H9 (cell line): ENCODE measurements around the gene FLG. TPM values are rescaled to one million over a fixed set of nuclear protein-coding genes. Genes with fewer than 3 reads are reported as not detected.

Source experiments
- DNase-seq: peaks from one replicate; pipeline ENCODE4 v3.0.0-alpha.2; 2017
- H2AFZ ChIP-seq: one replicate; pipeline ENCODE4 v1.6.1; 2013; ENCODE audit warnings: mild to moderate bottlenecking, low read length, control low read depth, moderate library complexity
- H2AK5ac ChIP-seq: 2 replicates; pipeline ENCODE4 v1.6.1; 2013; ENCODE audit warnings: low read length, control low read depth, mixed read lengths; ENCODE audit not compliant: insufficient read length
- H2BK120ac ChIP-seq: one replicate; pipeline ENCODE4 v1.6.1; 2013; ENCODE audit warnings: low read depth, mild to moderate bottlenecking, low read length, control low read depth, inconsistent platforms; ENCODE audit not compliant: poor library complexity, severe bottlenecking
- H2BK12ac ChIP-seq: 2 replicates; pipeline ENCODE4 v1.6.1; 2013; ENCODE audit warnings: low read length, control low read depth, mixed read lengths, low read depth; ENCODE audit not compliant: insufficient read length
- H2BK15ac ChIP-seq: 2 replicates; pipeline ENCODE4 v1.6.1; 2013; ENCODE audit warnings: low read depth, low read length, control low read depth
- H2BK20ac ChIP-seq: one replicate; pipeline ENCODE4 v1.6.1; 2013; ENCODE audit warnings: low read depth, mild to moderate bottlenecking, low read length, control low read depth, inconsistent platforms; ENCODE audit not compliant: poor library complexity, severe bottlenecking
- H2BK5ac ChIP-seq: 2 replicates; pipeline ENCODE4 v1.6.1; 2013; ENCODE audit warnings: low read length, control low read depth, mixed read lengths; ENCODE audit not compliant: insufficient read length
- H3K14ac ChIP-seq: 2 replicates; pipeline ENCODE4 v1.6.1; 2013; ENCODE audit warnings: low read length, control low read depth; ENCODE audit not compliant: insufficient read depth
- H3K18ac ChIP-seq: 2 replicates; pipeline ENCODE4 v1.6.1; 2013; ENCODE audit warnings: low read depth, mild to moderate bottlenecking, mixed read lengths, low read length, control low read depth; ENCODE audit not compliant: insufficient read length
- H3K23ac ChIP-seq: 2 replicates; pipeline ENCODE4 v1.6.1; 2013; ENCODE audit warnings: low read length, control low read depth, mixed read lengths, low read depth; ENCODE audit not compliant: insufficient read length
- H3K23me2 ChIP-seq: 2 replicates; pipeline ENCODE4 v1.6.1; 2013; ENCODE audit warnings: low read depth, mild to moderate bottlenecking, mixed read lengths, low read length, control low read depth; ENCODE audit not compliant: insufficient read length, poor library complexity, severe bottlenecking
- H3K27ac ChIP-seq: 2 replicates; pipeline ENCODE4 v1.5.1; 2013; ENCODE audit warnings: low read length, control low read depth, mixed read lengths, low read depth; ENCODE audit not compliant: insufficient read length
- H3K27me3 ChIP-seq: 2 replicates; pipeline ENCODE4 v1.6.1; 2013; ENCODE audit warnings: low read length, control low read depth, inconsistent platforms; ENCODE audit not compliant: insufficient read depth
- H3K4ac ChIP-seq: 2 replicates; pipeline ENCODE4 v1.6.1; 2013; ENCODE audit warnings: low read depth, mild to moderate bottlenecking, control low read depth, inconsistent platforms, low read length, moderate library complexity
- H3K4me1 ChIP-seq: 2 replicates; pipeline ENCODE4 v1.6.1; 2013; ENCODE audit warnings: low read length, control low read depth, inconsistent platforms; ENCODE audit not compliant: insufficient read depth
- H3K4me2 ChIP-seq: 2 replicates; pipeline ENCODE4 v1.6.1; 2013; ENCODE audit warnings: low read length, control low read depth, mixed read lengths; ENCODE audit not compliant: insufficient read length, insufficient read depth
- H3K56ac ChIP-seq: 2 replicates; pipeline ENCODE4 v1.6.1; 2013; ENCODE audit warnings: low read depth, mild to moderate bottlenecking, mixed read lengths, low read length, control low read depth; ENCODE audit not compliant: insufficient read length
- H3K79me1 ChIP-seq: 2 replicates; pipeline ENCODE4 v1.6.1; 2013; ENCODE audit warnings: low read depth, mild to moderate bottlenecking, moderate library complexity, low read length, control low read depth, inconsistent platforms; ENCODE audit not compliant: insufficient read depth, poor library complexity, severe bottlenecking
- H3K79me2 ChIP-seq: 2 replicates; pipeline ENCODE4 v1.6.1; 2013; ENCODE audit warnings: low read length, control low read depth, inconsistent platforms; ENCODE audit not compliant: insufficient read depth
- H3K9ac ChIP-seq: 2 replicates; pipeline ENCODE4 v1.6.1; 2013; ENCODE audit warnings: low read length, control low read depth, mixed read lengths; ENCODE audit not compliant: insufficient read length; ENCODE audit errors: extremely low read depth
- H3K9me3 ChIP-seq: one replicate; pipeline ENCODE4 v1.6.1; 2013; ENCODE audit warnings: low read depth, low read length, inconsistent platforms; ENCODE audit not compliant: control insufficient read depth
- H3T11ph ChIP-seq: one replicate; pipeline ENCODE4 v1.6.1; 2013; ENCODE audit warnings: mild to moderate bottlenecking, low read length, control low read depth, inconsistent platforms
- H4K20me1 ChIP-seq: one replicate; pipeline ENCODE4 v1.6.1; 2013; ENCODE audit not compliant: control insufficient read depth, insufficient read length, insufficient read depth
- H4K5ac ChIP-seq: 2 replicates; pipeline ENCODE4 v1.6.1; 2013; ENCODE audit warnings: low read depth, mild to moderate bottlenecking, mixed read lengths, low read length, control low read depth; ENCODE audit not compliant: insufficient read length
- H4K8ac ChIP-seq: replicated peaks from 2 replicates; pipeline ENCODE4 v1.6.1; 2013; ENCODE audit warnings: low read length, control low read depth, mixed read lengths, low read depth; ENCODE audit not compliant: insufficient read length
- H4K91ac ChIP-seq: 2 replicates; pipeline ENCODE4 v1.6.1; 2013; ENCODE audit warnings: low read depth, mild to moderate bottlenecking, moderate library complexity, mixed read lengths, low read length, control low read depth; ENCODE audit not compliant: insufficient read length
- H3K27ac Mint-ChIP-seq, 3 experiments: 2 replicates in 2 of 3; 3 replicates in 1 of 3; pipeline ENCODE4 v1.8.0; 2020 to 2021; ENCODE audit warnings: mixed read lengths in 3 of 3, mild to moderate bottlenecking in 1 of 3, moderate library complexity in 1 of 3
- H3K27me3 Mint-ChIP-seq: 2 replicates; pipeline ENCODE4 v1.8.0; 2021; ENCODE audit warnings: low read depth, mild to moderate bottlenecking, moderate library complexity, mixed read lengths
- H3K36me3 Mint-ChIP-seq, 3 experiments: 2 replicates in 2 of 3; 3 replicates in 1 of 3; pipeline ENCODE4 v1.8.0; 2020 to 2021; ENCODE audit warnings: low read depth in 3 of 3, mixed read lengths in 3 of 3; ENCODE audit not compliant: insufficient read depth in 1 of 3
- H3K4me1 Mint-ChIP-seq, 2 experiments: 2 replicates each; pipeline ENCODE4 v1.8.0; 2020; ENCODE audit warnings: mixed read lengths in 2 of 2
- H3K4me3 Mint-ChIP-seq, 2 experiments: 2 replicates in 1 of 2; 3 replicates in 1 of 2; pipeline ENCODE4 v1.8.0; 2020 to 2021; ENCODE audit warnings: mild to moderate bottlenecking in 2 of 2, mixed read lengths in 2 of 2, moderate library complexity in 1 of 2
- H3K9me3 Mint-ChIP-seq, 2 experiments: 2 replicates in 1 of 2; 3 replicates in 1 of 2; pipeline ENCODE4 v1.8.0; 2020; ENCODE audit warnings: mild to moderate bottlenecking in 2 of 2, mixed read lengths in 2 of 2, moderate library complexity in 1 of 2
- WGBS: extraction: QIAGEN DNeasy Blood & Tissue Kit; methylation state at CpG from one replicate; pipeline ENCODE4 v1.1.7; 2013; ENCODE audit warnings: missing lambda C conversion rate, low lambda C conversion rate, mixed read lengths; ENCODE audit not compliant: insufficient read length; ENCODE audit errors: extremely low coverage; 5-methylcytosine and 5-hydroxymethylcytosine counted together
- total RNA-seq: library from RNA; stranded (reverse); gene quantifications from 2 replicates; pipeline ENCODE4 v1.2.1, GENCODE V29; 2021
- TF ChIP-seq, protein P1 (sequence below): fragments of 200-600 bp; sonication (generic); conservative IDR thresholded peaks from 3 replicates; pipeline ENCODE4 v1.8.0; 2021; ENCODE audit warnings: antibody characterized with exemption, mild to moderate bottlenecking

Gene FLG
- total RNA-seq, 1 experiment from 2014 or later, result not detected

DNA sequence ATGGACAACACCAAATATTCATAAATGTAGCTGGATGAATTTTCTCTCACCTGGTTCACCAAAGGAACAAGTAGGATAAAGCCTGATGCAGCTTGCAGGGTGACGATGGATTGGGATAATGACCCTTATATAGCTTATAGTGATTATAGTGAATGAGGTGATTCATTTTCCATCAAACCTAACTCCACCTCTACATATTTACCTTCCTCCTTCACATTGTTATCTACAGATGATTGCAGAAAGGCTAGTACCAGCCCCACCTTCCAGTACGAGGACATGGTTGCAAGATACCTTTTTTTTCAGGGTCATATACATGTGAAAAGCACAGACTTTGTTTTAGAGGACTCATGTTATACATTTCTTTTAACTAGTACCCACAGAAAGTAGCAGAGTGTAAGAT is 34.9 kb upstream of the FLG start, which contains the start of gene FLG2:
Gene FLG2, minus strand, starts transcription at position 101 of the 400 bp plus-strand sequence. CDS start 1,122 bp downstream, outside the sequence.
- Mint-ChIP-seq H3K4me3 (no peak within 1 kb of the TSS), H3K27me3 (peaks cover 5% of the 10 kb centered on the region; the same call in 1 of the 2 replicates), H3K9me3 (peaks cover 61 to 83% of the 10 kb centered on the region in 2 experiments), H3K36me3 (peaks cover 0 to 21% (median 5%) of the 10 kb centered on the region in 3 experiments; a peak in 6 of 7 replicates), H3K27ac (no peak within 1 kb of the TSS), H3K4me1 (no peaks in the 10 kb centered on the region)
- Histone ChIP-seq H2AFZ (no peak within 1 kb of the TSS), H2BK120ac (no peak within 1 kb of the TSS), H3K79me2 (no peaks in the 10 kb centered on the region), H3K18ac (no peak within 1 kb of the TSS), H3K23ac (no peak within 1 kb of the TSS), H4K91ac (no peak within 1 kb of the TSS), H3K9ac (no peak within 1 kb of the TSS), H2BK5ac (no peak within 1 kb of the TSS), H2BK15ac (no peak within 1 kb of the TSS), H3T11ph (no peak within 1 kb of the TSS), H3K14ac (no peak within 1 kb of the TSS), H3K4me2 (no peak within 1 kb of the TSS), H4K20me1 (no peaks in the 10 kb centered on the region), H3K4ac (no peak within 1 kb of the TSS), H2BK12ac (no peak within 1 kb of the TSS), H3K9me3 (peaks cover 89% of the 10 kb centered on the region), H3K79me1 (no peaks in the 10 kb centered on the region), H3K56ac (no peak within 1 kb of the TSS), H3K27me3 (no peaks in the 10 kb centered on the region), H2AK5ac (no peak within 1 kb of the TSS), H3K27ac (no peak within 1 kb of the TSS), H3K23me2 (no peaks in the 10 kb centered on the region), H4K8ac (no peak within 1 kb of the TSS), H4K5ac (no peak within 1 kb of the TSS), H2BK20ac (no peak within 1 kb of the TSS), H3K4me1 (no peaks in the 10 kb centered on the region)
- TF ChIP-seq, protein P1, sequence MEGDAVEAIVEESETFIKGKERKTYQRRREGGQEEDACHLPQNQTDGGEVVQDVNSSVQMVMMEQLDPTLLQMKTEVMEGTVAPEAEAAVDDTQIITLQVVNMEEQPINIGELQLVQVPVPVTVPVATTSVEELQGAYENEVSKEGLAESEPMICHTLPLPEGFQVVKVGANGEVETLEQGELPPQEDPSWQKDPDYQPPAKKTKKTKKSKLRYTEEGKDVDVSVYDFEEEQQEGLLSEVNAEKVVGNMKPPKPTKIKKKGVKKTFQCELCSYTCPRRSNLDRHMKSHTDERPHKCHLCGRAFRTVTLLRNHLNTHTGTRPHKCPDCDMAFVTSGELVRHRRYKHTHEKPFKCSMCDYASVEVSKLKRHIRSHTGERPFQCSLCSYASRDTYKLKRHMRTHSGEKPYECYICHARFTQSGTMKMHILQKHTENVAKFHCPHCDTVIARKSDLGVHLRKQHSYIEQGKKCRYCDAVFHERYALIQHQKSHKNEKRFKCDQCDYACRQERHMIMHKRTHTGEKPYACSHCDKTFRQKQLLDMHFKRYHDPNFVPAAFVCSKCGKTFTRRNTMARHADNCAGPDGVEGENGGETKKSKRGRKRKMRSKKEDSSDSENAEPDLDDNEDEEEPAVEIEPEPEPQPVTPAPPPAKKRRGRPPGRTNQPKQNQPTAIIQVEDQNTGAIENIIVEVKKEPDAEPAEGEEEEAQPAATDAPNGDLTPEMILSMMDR, result no peak
- no peak for DNase-seq
- no CpG with 5 or more reads among the region's 2 CpGs for WGBS
